GM23338 (cell line): Measurements from ENCODE around the gene NR0B2.

Experiments used
- CREB1 ChIP-seq: fragments of 250-450 bp; sonication (Bioruptor Pico); IDR thresholded peaks from 2 replicates; pipeline ENCODE4 v1.5.0; 2020; ENCODE audit warnings: low read depth, mild to moderate bottlenecking, moderate library complexity
- CTCF ChIP-seq, 2 experiments: fragments of 200-600 bp in 1 of 2; sonication (generic) in 1 of 2; conservative IDR thresholded peaks; 2 replicates each; pipeline versions ENCODE4 v1.5.1 to v1.6.1; 2016 to 2017; ENCODE audit warnings: antibody characterized with exemption in 2 of 2, low read depth in 2 of 2, mild to moderate bottlenecking in 2 of 2, moderate library complexity in 1 of 2
- ETS1 ChIP-seq: IDR thresholded peaks from 2 replicates; pipeline ENCODE4 v1.6.1; 2016; ENCODE audit warnings: antibody characterized with exemption
- EZH2 ChIP-seq: fragments of 200-600 bp; sonication (generic); IDR thresholded peaks from one replicate; pipeline ENCODE4 v1.8.0; 2017; ENCODE audit warnings: antibody characterized with exemption, mild to moderate bottlenecking, low read depth; ENCODE audit not compliant: unreplicated experiment
- EZH2phosphoT487 ChIP-seq: fragments of 200-600 bp; sonication (generic); IDR thresholded peaks from one replicate; pipeline ENCODE4 v1.8.1; 2018; ENCODE audit warnings: antibody characterized with exemption; ENCODE audit not compliant: unreplicated experiment
- JUNB ChIP-seq: IDR thresholded peaks from one replicate; pipeline ENCODE4 v1.6.1; 2016; ENCODE audit warnings: antibody characterized with exemption; ENCODE audit not compliant: unreplicated experiment
- NANOG ChIP-seq: IDR thresholded peaks from 2 replicates; pipeline ENCODE4 v1.6.1; 2016; ENCODE audit warnings: antibody characterized with exemption, borderline replicate concordance
- POLR2AphosphoS5 ChIP-seq: IDR thresholded peaks from 2 replicates; pipeline ENCODE4 v1.6.1; 2016; ENCODE audit warnings: antibody characterized with exemption, low read depth
- REST ChIP-seq: IDR thresholded peaks from one replicate; pipeline ENCODE4 v1.6.1; 2018; ENCODE audit warnings: antibody characterized with exemption; ENCODE audit not compliant: unreplicated experiment
- STAT1 ChIP-seq: IDR thresholded peaks from one replicate; pipeline ENCODE4 v1.6.1; 2016; ENCODE audit warnings: antibody characterized with exemption; ENCODE audit not compliant: unreplicated experiment
- ZNF114 ChIP-seq: fragments of 250-450 bp; sonication (Bioruptor Pico); IDR thresholded peaks from 2 replicates; pipeline ENCODE4 v1.5.0; 2020; ENCODE audit warnings: mild to moderate bottlenecking, moderate library complexity

- TF ChIP-seq POLR2AphosphoS5 (no peak), REST (no peak), CTCF (conservative IDR thresholded peaks at IDR 0.05; ENCODE audit: low read depth in 2 of 2) (no peak), EZH2phosphoT487 (no peak), STAT1 (no peak), EZH2 (no peak), NANOG (no peak), JUNB (no peak), ZNF114 (CRISPR knock-in tag) (no peak), CREB1 (CRISPR knock-in tag) (no peak), ETS1 (no peak)
Measured at GRCh38 chr1:26915204-26915842, 1.5 kb upstream of the NR0B2 start.
